SK-N-SH (cell line): ENCODE results near the gene EXOC1. TPM values are rescaled to one million over a fixed set of nuclear protein-coding genes. Genes with fewer than 3 reads are reported as not detected.

Source experiments
- CTCF ChIA-PET: fragments of 300-600, 350-600 bp; formaldehyde crosslinking; extraction: SDS; loops from one replicate; lab custom pipeline; 2021; lab: Yijun Ruan, JAX
- POLR2A ChIA-PET: fragments of 350-600 bp; sonication (Branson Sonifier 250); formaldehyde crosslinking; extraction: SDS; loops from one replicate; lab custom pipeline; 2020; ENCODE audit warnings: antibody characterized with exemption, inconsistent platforms; lab: Yijun Ruan, JAX
- DNase-seq: peaks from one replicate; pipeline ENCODE4 v3.0.0; 2012
- H2AFZ ChIP-seq: fragments of 200-600 bp; sonication (generic); 2 replicates; pipeline ENCODE4 v1.8.1; 2016; ENCODE audit warnings: antibody characterized with exemption, mild to moderate bottlenecking, low read depth
- H3F3A ChIP-seq: fragments of 200-600 bp; sonication (generic); replicated peaks from 2 replicates; pipeline ENCODE3; 2016; ENCODE audit warnings: antibody characterized with exemption, mild to moderate bottlenecking; ENCODE audit not compliant: insufficient read depth
- H3K27ac ChIP-seq, 2 experiments: fragments of 200-500 bp in 1 of 2; fragments of 200-600 bp in 1 of 2; sonication (Bioruptor generic) in 1 of 2; sonication (generic), shearing (Covaris generic) in 1 of 2; 2 replicates each; pipeline versions ENCODE4 v1.5.1 to v1.6.1; 2014 to 2016; ENCODE audit warnings: low read depth in 2 of 2, inconsistent platforms in 1 of 2, low read length in 1 of 2, mild to moderate bottlenecking in 1 of 2, mixed read lengths in 1 of 2
- H3K27me3 ChIP-seq: fragments of 200-600 bp; sonication (generic), shearing (Covaris generic); 2 replicates; pipeline ENCODE4 v1.6.1; 2016; ENCODE audit warnings: mixed run types; ENCODE audit not compliant: insufficient read depth
- H3K36me3 ChIP-seq, 2 experiments: fragments of 200-500 bp in 1 of 2; fragments of 200-600 bp in 1 of 2; sonication (Bioruptor generic) in 1 of 2; sonication (generic) in 1 of 2; replicated peaks in 1 of 2; 2 replicates each; pipeline versions ENCODE3 to v1.5.1; 2014 to 2016; ENCODE audit warnings: low read length in 1 of 2, mild to moderate bottlenecking in 1 of 2; ENCODE audit not compliant: insufficient read depth in 2 of 2, control insufficient read depth in 1 of 2
- H3K4me1 ChIP-seq, 2 experiments: fragments of 200-500 bp in 1 of 2; fragments of 200-600 bp in 1 of 2; sonication (Bioruptor generic) in 1 of 2; sonication (generic), shearing (Covaris generic) in 1 of 2; 2 replicates each; pipeline versions ENCODE4 v1.5.1 to v1.6.1; 2014 to 2016; ENCODE audit warnings: low read depth in 1 of 2, low read length in 1 of 2, mixed run types in 1 of 2; ENCODE audit not compliant: insufficient read depth in 2 of 2, control insufficient read depth in 1 of 2
- H3K4me2 ChIP-seq: fragments of 200-600 bp; sonication (generic), shearing (Covaris generic); 2 replicates; pipeline ENCODE4 v1.6.1; 2017; ENCODE audit warnings: mixed run types
- H3K4me3 ChIP-seq, 2 experiments: fragments of 200-500 bp in 1 of 2; fragments of 200-600 bp in 1 of 2; sonication (Bioruptor generic) in 1 of 2; sonication (generic), shearing (Covaris generic) in 1 of 2; 2 replicates each; pipeline versions ENCODE4 v1.5.1 to v1.8.1; 2014 to 2016; ENCODE audit warnings: low read depth in 2 of 2, inconsistent platforms in 1 of 2, low read length in 1 of 2, mild to moderate bottlenecking in 1 of 2, mixed read lengths in 1 of 2, moderate library complexity in 1 of 2
- H3K79me2 ChIP-seq: fragments of 200-600 bp; sonication (generic); 2 replicates; pipeline ENCODE4 v1.8.1; 2017; ENCODE audit warnings: mild to moderate bottlenecking; ENCODE audit not compliant: insufficient read depth
- H3K9ac ChIP-seq: fragments of 200-600 bp; sonication (generic); 2 replicates; pipeline ENCODE4 v1.6.1; 2017; ENCODE audit warnings: mixed run types
- H3K9me2 ChIP-seq: fragments of 200-600 bp; sonication (generic); 2 replicates; pipeline ENCODE4 v1.6.1; 2017; ENCODE audit warnings: mixed run types
- H3K9me3 ChIP-seq: fragments of 200-600 bp; sonication (generic); 2 replicates; pipeline ENCODE4 v1.6.1; 2017; ENCODE audit warnings: mixed run types, mild to moderate bottlenecking, moderate library complexity
- H4K20me1 ChIP-seq: fragments of 200-600 bp; sonication (generic); 2 replicates; pipeline ENCODE4 v1.6.1; 2017; ENCODE audit warnings: mild to moderate bottlenecking, mixed run types; ENCODE audit not compliant: insufficient read depth
- CTCF ChIP-seq: fragments of 200-600 bp; sonication (generic); IDR thresholded peaks from 2 replicates; pipeline ENCODE4 v1.6.1; 2017; ENCODE audit warnings: antibody characterized with exemption, mild to moderate bottlenecking, moderate library complexity
- ELF1 ChIP-seq: IDR thresholded peaks from 2 replicates; pipeline ENCODE4 v1.4.0; 2012
- EP300 ChIP-seq, 2 experiments: IDR thresholded peaks; 2 replicates each; pipeline versions ENCODE4 v1.4.0 to v1.6.1; 2012; ENCODE audit warnings: borderline replicate concordance in 1 of 2, low read depth in 1 of 2, low read length in 1 of 2
- FOSL2 ChIP-seq: IDR thresholded peaks from 2 replicates; pipeline ENCODE4 v1.4.0; 2012; ENCODE audit warnings: low read depth, mild to moderate bottlenecking, moderate library complexity, borderline replicate concordance
- MXI1 ChIP-seq: IDR thresholded peaks from 2 replicates; pipeline ENCODE4 v1.6.1; 2012; ENCODE audit warnings: mild to moderate bottlenecking, low read depth, low read length, improper control_type of control experiment
- NFIC ChIP-seq: IDR thresholded peaks from 2 replicates; pipeline ENCODE4 v1.4.0; 2012; ENCODE audit warnings: borderline replicate concordance
- NRF1 ChIP-seq: IDR thresholded peaks from 2 replicates; pipeline ENCODE4 v1.6.1; 2012; ENCODE audit warnings: low read depth, mild to moderate bottlenecking, low read length
- POLR2AphosphoS5 ChIP-seq: IDR thresholded peaks from 2 replicates; pipeline ENCODE4 v1.6.1; 2012; ENCODE audit warnings: low read depth, low read length
- RCOR1 ChIP-seq: fragments of 150-350 bp; IDR thresholded peaks from 2 replicates; pipeline ENCODE4 v1.6.1; 2017; ENCODE audit warnings: antibody characterized with exemption, low read length
- TEAD4 ChIP-seq: IDR thresholded peaks from 2 replicates; pipeline ENCODE4 v1.4.0; 2012; ENCODE audit warnings: mild to moderate bottlenecking, borderline replicate concordance; ENCODE audit not compliant: insufficient read depth
- YY1 ChIP-seq: IDR thresholded peaks from 2 replicates; pipeline ENCODE4 v1.4.0; 2012; ENCODE audit warnings: low read depth, mild to moderate bottlenecking
- ZBTB33 ChIP-seq: IDR thresholded peaks from 2 replicates; pipeline ENCODE4 v1.4.0; 2012; ENCODE audit warnings: low read depth, borderline replicate concordance
- WGBS: methylation state at CpG from one replicate; pipeline ENCODE4 v1.1.6; 2017; ENCODE audit warnings: low lambda C conversion rate; 5-methylcytosine and 5-hydroxymethylcytosine counted together
- polyA plus RNA-seq, 3 experiments: library from polyadenylated mRNA; depleted of rRNA; stranded (reverse); fragments of >200 nt; gene quantifications; 2 replicates each; pipeline ENCODE4 v1.2.3, GENCODE V29; 2012
- TF ChIP-seq, protein P1 (sequence below): IDR thresholded peaks from 2 replicates; pipeline ENCODE4 v1.4.0; 2012; ENCODE audit warnings: low read depth, borderline replicate concordance
- TF ChIP-seq, protein P2 (sequence below): IDR thresholded peaks from 2 replicates; pipeline ENCODE4 v1.6.1; 2012; ENCODE audit warnings: mild to moderate bottlenecking, low read depth, low read length, moderate library complexity

The EXOC1 gene
- polyA plus RNA-seq, 1 of the 3 experiments (the other 2 are of a cell fraction), result 13.5 TPM

- DNase-seq, result no peak
- Histone ChIP-seq H3K27ac (no peak overlapping the region), H2AFZ (no peak overlapping the region), H3F3A (no peaks in the 10 kb centered on the region), H3K27me3 (no peaks in the 10 kb centered on the region), H3K4me2 (no peak overlapping the region), H3K36me3 (no peaks in the 10 kb centered on the region), H3K4me1 (no peaks in the 10 kb centered on the region), H3K4me3 (no peak overlapping the region), H3K79me2 (no peaks in the 10 kb centered on the region), H3K9ac (no peak overlapping the region), H4K20me1 (no peaks in the 10 kb centered on the region), H3K9me2 (no peaks in the 10 kb centered on the region), H3K9me3 (no peaks in the 10 kb centered on the region)
- TF ChIP-seq RCOR1, result no peak
- TF ChIP-seq ELF1, result no peak
- no peak for TF ChIP-seq POLR2AphosphoS5
- no peak for TF ChIP-seq TEAD4
- TF ChIP-seq YY1, result no peak
- no peak for TF ChIP-seq CTCF
- TF ChIP-seq EP300 (IDR thresholded peaks at IDR 0.05; ENCODE audit: borderline replicate concordance in 1 of 2, low read depth in 1 of 2, low read length in 1 of 2), result no peak
- WGBS, result 44% methylated on average over 3 of the region's 3 CpGs
- CTCF ChIA-PET, result interaction anchor here (1.1 kb wide), 1 partner anchor 8 kb away, joined by 3 read pairs; no protein-coding TSS in a partner anchor
- POLR2A ChIA-PET, result no interaction called here
Measured at GRCh38 chr4:55830048-55830447, 23.4 kb upstream of the EXOC1 start.

DNA sequence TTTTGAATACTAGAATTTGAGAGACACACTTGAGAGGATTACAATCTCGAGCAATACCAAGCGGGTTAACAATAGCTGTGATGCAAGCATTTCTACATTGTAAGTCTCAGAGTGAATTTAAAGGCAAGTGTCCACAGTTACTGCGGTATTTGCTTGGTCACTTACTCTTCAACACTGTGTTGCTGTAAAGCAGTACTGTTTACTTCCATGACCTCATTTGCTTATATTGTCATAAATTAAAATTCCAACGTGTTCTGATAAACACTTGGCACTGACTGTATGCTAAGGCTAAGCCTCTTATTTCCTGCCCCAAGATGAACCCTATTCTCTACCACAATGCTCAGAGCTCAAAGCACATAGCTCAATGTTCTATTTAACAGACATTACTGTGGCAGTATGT is 22.7 kb upstream of the EXOC1 start:
- no peaks in the 10 kb centered on the region for H3K27me3 ChIP-seq
- POLR2A ChIA-PET, result no interaction called here
- H2AFZ ChIP-seq, result no peak overlapping the region
- 42% methylated on average over 4 of the region's 4 CpGs for WGBS
- H3K4me1 ChIP-seq, result no peaks in the 10 kb centered on the region
- H3F3A ChIP-seq, result no peaks in the 10 kb centered on the region
- H3K9me3 ChIP-seq, result no peaks in the 10 kb centered on the region
- TF ChIP-seq NRF1 (no peak), ZBTB33 (no peak), NFIC (no peak), FOSL2 (no peak), RCOR1 (no peak), CTCF (no peak), MXI1 (no peak)
- TF ChIP-seq, protein P1, sequence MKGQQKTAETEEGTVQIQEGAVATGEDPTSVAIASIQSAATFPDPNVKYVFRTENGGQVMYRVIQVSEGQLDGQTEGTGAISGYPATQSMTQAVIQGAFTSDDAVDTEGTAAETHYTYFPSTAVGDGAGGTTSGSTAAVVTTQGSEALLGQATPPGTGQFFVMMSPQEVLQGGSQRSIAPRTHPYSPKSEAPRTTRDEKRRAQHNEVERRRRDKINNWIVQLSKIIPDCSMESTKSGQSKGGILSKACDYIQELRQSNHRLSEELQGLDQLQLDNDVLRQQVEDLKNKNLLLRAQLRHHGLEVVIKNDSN, result no peak
- TF ChIP-seq, protein P2, sequence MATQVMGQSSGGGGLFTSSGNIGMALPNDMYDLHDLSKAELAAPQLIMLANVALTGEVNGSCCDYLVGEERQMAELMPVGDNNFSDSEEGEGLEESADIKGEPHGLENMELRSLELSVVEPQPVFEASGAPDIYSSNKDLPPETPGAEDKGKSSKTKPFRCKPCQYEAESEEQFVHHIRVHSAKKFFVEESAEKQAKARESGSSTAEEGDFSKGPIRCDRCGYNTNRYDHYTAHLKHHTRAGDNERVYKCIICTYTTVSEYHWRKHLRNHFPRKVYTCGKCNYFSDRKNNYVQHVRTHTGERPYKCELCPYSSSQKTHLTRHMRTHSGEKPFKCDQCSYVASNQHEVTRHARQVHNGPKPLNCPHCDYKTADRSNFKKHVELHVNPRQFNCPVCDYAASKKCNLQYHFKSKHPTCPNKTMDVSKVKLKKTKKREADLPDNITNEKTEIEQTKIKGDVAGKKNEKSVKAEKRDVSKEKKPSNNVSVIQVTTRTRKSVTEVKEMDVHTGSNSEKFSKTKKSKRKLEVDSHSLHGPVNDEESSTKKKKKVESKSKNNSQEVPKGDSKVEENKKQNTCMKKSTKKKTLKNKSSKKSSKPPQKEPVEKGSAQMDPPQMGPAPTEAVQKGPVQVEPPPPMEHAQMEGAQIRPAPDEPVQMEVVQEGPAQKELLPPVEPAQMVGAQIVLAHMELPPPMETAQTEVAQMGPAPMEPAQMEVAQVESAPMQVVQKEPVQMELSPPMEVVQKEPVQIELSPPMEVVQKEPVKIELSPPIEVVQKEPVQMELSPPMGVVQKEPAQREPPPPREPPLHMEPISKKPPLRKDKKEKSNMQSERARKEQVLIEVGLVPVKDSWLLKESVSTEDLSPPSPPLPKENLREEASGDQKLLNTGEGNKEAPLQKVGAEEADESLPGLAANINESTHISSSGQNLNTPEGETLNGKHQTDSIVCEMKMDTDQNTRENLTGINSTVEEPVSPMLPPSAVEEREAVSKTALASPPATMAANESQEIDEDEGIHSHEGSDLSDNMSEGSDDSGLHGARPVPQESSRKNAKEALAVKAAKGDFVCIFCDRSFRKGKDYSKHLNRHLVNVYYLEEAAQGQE, result no peak
- CTCF ChIA-PET, result interaction anchor here (0.9 to 1.1 kb wide), 2 partner anchors 7 to 11 kb away, joined by 3 read pairs; partner anchors contain the start of gene EXOC1L
- H3K4me2 ChIP-seq, result no peak overlapping the region
- H3K9ac ChIP-seq, result no peak overlapping the region
- H3K4me3 ChIP-seq, result no peak overlapping the region
- no peaks in the 10 kb centered on the region for H3K36me3 ChIP-seq
- no peak for DNase-seq
- no peaks in the 10 kb centered on the region for H3K9me2 ChIP-seq
- no peaks in the 10 kb centered on the region for H4K20me1 ChIP-seq
- no peaks in the 10 kb centered on the region for H3K79me2 ChIP-seq
- H3K27ac ChIP-seq, result no peak overlapping the region
